ENCODE results near the gene ACSS2.

Gene ACSS2

DNA sequence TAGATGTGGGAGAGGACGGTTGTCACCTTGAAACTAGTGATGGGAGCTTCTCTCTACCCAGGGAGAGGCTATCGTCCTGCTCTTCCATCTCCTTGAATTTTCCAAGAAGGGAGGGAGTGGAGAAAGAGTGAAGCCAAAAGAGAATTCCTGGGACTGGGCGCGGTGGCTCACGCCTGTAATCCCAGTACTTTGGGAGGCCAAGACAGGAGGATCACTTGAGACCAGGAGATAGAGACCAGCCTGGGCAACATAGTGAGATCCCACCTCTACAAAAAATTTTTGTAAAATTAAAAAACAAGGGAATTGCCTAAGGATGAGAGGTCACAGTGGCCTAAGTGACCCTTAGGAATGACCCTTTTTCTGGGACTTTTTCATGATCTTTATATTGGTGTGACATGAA lies 88.1 kb downstream of the ACSS2 start:
- DNase-seq (ENCODE audit: low read depth) = no peak
- TF ChIP-seq, protein P1, sequence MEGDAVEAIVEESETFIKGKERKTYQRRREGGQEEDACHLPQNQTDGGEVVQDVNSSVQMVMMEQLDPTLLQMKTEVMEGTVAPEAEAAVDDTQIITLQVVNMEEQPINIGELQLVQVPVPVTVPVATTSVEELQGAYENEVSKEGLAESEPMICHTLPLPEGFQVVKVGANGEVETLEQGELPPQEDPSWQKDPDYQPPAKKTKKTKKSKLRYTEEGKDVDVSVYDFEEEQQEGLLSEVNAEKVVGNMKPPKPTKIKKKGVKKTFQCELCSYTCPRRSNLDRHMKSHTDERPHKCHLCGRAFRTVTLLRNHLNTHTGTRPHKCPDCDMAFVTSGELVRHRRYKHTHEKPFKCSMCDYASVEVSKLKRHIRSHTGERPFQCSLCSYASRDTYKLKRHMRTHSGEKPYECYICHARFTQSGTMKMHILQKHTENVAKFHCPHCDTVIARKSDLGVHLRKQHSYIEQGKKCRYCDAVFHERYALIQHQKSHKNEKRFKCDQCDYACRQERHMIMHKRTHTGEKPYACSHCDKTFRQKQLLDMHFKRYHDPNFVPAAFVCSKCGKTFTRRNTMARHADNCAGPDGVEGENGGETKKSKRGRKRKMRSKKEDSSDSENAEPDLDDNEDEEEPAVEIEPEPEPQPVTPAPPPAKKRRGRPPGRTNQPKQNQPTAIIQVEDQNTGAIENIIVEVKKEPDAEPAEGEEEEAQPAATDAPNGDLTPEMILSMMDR (IDR thresholded peaks at IDR 0.05; ENCODE audit: low read length, missing control alignments) = no peak
- H3K4me3 ChIP-seq (replicated peaks; ENCODE audit: low read depth, low read length) = no peak overlapping the region

DNA sequence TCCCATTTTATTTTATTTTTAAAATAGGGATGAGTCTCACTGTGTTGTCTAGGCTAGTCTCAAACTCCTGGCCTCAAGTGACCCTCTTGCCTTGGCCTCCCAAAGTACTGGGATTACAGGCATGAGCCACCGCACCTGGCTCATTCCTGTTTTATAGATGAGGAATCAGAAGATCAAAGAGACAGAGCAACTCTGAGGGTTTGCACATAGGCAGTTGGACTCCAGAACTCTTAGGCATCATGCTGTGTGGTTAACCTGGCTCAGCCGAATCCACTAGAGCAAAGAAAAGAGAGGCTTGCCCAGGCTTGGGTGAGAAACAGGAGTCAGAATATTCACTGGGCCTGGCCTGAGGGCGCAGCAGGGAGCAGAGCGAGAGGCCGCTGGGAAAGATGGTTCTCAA lies 88.6 kb downstream of the ACSS2 start:
- no peak for DNase-seq (ENCODE audit: low read depth)
- TF ChIP-seq, protein P1 (IDR thresholded peaks at IDR 0.05; ENCODE audit: low read length, missing control alignments) = no peak
- H3K4me3 ChIP-seq (replicated peaks; ENCODE audit: low read depth, low read length) = no peak overlapping the region

GRCh38 chr20:34967421-34967820 lies 91.0 kb downstream of the ACSS2 start:
- TF ChIP-seq, protein P1 (IDR thresholded peaks at IDR 0.05; ENCODE audit: low read length, missing control alignments) = no peak
- H3K4me3 ChIP-seq (replicated peaks; ENCODE audit: low read depth, low read length) = no peak overlapping the region
- DNase-seq (ENCODE audit: low read depth) = no peak

DNA sequence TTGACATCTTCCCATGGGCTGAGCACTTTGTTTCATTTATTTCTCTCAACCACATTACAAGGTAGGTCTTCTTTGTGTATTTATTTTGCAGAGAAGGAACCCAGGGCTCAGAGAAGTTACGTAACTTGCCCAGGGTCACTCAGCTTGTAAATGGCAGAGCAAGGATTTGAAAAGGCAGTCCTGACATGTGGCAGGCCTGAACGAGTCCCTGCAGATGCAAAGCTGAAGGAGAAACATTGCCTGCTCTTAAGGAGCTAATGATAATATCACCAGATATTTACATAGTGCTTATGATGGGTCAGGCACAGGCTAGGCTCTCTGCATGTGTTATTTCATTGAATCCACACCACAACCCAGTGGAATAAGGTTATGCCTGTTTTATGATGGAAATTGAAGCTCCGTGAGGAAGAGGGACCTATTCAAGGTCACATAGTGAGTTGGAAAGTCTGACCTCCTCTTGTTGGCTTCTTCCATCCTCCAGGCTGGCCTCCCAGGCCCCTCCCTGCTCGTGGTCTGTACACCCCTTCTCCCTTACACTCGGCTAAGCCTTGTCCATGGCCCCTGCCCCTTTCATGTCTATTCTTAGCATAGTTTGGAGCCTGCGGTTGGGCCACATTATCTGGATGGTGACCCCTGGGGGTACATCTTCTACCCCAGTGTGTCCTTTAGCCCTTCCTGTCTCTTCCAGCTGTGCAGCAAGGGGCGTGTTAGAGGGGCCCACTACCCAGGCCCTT lies 91.8 kb downstream of the ACSS2 start:
- TF ChIP-seq, protein P1 (IDR thresholded peaks at IDR 0.05; ENCODE audit: low read length, missing control alignments) = no peak
- H3K4me3 ChIP-seq (replicated peaks; ENCODE audit: low read depth, low read length) = no peak overlapping the region
- no peak for DNase-seq (ENCODE audit: low read depth)

GRCh38 chr20:34970193-34970840 lies 93.9 kb downstream of the ACSS2 start:
- DNase-seq (ENCODE audit: low read depth) = no peak

GRCh38 chr20:34970846-34971560 lies 94.6 kb downstream of the ACSS2 start:
- H3K4me3 ChIP-seq (replicated peaks; ENCODE audit: low read depth, low read length) = no peak overlapping the region
- TF ChIP-seq, protein P1 (IDR thresholded peaks at IDR 0.05; ENCODE audit: low read length, missing control alignments) = no peak
- DNase-seq (ENCODE audit: low read depth) = no peak

More at GRCh38 chr20:34970193-34970840, 93.9 kb downstream of the ACSS2 start:
- H3K4me3 ChIP-seq (replicated peaks; ENCODE audit: low read depth, low read length) = no peak overlapping the region
- TF ChIP-seq, protein P1 (IDR thresholded peaks at IDR 0.05; ENCODE audit: low read length, missing control alignments) = no peak

Data from fibroblast of pulmonary artery (primary cell).